AG04450 (cell line): ENCODE data around the gene TMPRSS9. TPM values are rescaled to one million over a fixed set of nuclear protein-coding genes. Genes with fewer than 3 reads are reported as not detected.

Experiments
- CTCF ChIA-PET: fragments of 300-600, 350-600 bp; formaldehyde crosslinking; extraction: SDS; loops from one replicate; lab custom pipeline; 2022; ENCODE audit warnings: antibody characterized with exemption, inconsistent platforms; lab: Charles Lee
- POLR2A ChIA-PET: fragments of 350-600 bp; formaldehyde crosslinking; extraction: SDS; loops from one replicate; lab custom pipeline; 2021; ENCODE audit warnings: antibody characterized with exemption, inconsistent platforms; lab: Yijun Ruan, JAX
- DNase-seq: peaks from one replicate; pipeline ENCODE4 v3.0.0-alpha.2; 2011; ENCODE audit warnings: low read depth, low spot score
- H3K27ac ChIP-seq: one replicate; pipeline ENCODE4 v1.5.1; 2012; ENCODE audit warnings: low read depth, low read length, control low read depth
- H3K27me3 ChIP-seq: one replicate; pipeline ENCODE4 v1.6.0; 2012; ENCODE audit warnings: low read length; ENCODE audit not compliant: control insufficient read depth, insufficient read depth
- H3K4me3 ChIP-seq: 2 replicates; pipeline ENCODE4 v1.5.1; 2011; ENCODE audit warnings: mild to moderate bottlenecking, low read depth, low read length, control low read depth
- H3K9me3 ChIP-seq: 2 replicates; pipeline ENCODE4 v1.5.1; 2012; ENCODE audit warnings: low read length; ENCODE audit not compliant: control insufficient read depth, insufficient read depth
- polyA plus RNA-seq: library from polyadenylated mRNA; depleted of rRNA; stranded (reverse); fragments of >200 nt; gene quantifications from 2 replicates; pipeline ENCODE4 v1.2.3, GENCODE V29; 2011
- TF ChIP-seq, protein P1 (sequence below): IDR thresholded peaks from 2 replicates; pipeline ENCODE4 v1.5.1; 2011; ENCODE audit warnings: low read depth, low read length, control low read depth, inconsistent platforms

Gene TMPRSS9
- polyA plus RNA-seq, 1 experiment, result not detected

DNA sequence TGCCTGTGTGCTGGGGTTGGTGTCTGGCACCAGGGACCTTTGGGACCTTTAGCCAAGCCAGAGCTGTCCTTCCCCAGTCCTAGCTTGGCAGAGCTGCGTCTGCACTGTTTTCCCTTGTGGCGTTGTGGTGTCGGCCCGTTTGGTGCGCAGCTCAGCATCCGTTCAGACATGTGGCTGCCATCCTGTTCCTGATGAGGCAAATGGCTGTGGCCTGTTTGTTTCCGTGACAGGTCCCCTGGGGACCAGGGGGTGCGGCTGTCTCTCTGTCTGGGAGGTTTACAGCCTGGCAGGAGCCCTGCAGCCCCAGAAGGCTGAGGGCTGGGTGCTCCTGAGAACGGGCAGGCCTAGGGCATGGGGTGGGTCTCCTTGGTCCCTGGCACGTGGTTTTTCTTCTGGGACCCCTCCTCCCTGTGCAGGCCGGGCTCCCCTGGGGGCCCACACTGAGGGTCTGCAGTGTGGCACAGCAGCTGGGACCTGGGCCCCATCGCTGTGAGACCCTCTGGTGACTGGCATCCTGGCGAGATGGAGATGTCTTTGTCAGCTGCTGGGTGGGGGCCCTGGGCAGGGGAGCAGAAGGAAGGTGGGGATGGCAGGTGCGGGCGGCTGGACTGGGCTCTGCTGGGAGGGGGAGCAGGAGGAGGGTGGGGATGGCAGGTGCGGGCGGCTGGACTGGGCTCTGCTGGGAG lies 27.6 kb upstream of the TMPRSS9 start:
- POLR2A ChIA-PET, result no interaction called here

DNA sequence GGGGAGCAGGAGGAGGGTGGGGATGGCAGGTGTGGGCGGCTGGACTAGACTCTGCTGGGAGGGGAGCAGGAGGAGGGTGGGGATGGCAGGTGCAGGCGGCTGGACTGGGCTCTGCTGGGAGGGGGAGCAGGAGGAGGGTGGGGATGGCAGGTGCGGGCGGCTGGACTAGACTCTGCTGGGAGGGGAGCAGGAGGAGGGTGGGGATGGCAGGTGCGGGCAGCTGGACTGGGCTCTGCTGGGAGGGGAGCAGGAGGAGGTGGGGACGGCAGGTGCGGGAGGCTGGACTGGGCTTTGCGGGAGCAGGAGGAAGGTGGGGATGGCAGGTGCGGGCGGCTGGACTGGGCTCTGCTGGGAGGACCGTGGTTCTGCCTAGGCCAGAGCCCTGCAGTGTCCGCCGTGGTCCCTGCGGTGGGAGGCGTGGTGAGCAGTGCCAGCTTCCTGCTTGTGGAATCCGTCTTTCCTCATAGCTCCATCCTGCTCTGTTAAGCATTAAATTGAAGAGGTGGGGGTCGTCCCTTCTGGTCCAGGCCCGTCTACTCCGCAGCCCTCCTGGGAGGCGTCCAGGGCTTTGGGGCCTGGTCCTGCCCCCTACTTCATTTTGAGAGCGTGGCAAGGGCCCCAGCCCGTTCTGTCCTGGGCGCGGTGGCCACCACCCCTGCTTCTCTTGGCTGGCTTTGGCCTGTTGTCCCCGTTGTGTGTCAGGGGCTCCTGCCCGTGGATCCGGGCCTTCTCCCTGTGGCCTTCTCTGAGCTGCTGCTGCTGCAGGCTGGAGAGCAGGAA lies 26.8 kb upstream of the TMPRSS9 start:
- Histone ChIP-seq H3K27me3 (no peaks in the 10 kb centered on the region), H3K9me3 (peaks cover 17% of the 10 kb centered on the region), H3K4me3 (no peak overlapping the region), H3K27ac (no peak overlapping the region)
- no peak for DNase-seq
- CTCF ChIA-PET, result interaction anchor here (0.6 kb wide), 1 partner anchor 41 kb away, joined by 3 read pairs; no protein-coding TSS in a partner anchor
- POLR2A ChIA-PET, result no interaction called here
- TF ChIP-seq, protein P1, sequence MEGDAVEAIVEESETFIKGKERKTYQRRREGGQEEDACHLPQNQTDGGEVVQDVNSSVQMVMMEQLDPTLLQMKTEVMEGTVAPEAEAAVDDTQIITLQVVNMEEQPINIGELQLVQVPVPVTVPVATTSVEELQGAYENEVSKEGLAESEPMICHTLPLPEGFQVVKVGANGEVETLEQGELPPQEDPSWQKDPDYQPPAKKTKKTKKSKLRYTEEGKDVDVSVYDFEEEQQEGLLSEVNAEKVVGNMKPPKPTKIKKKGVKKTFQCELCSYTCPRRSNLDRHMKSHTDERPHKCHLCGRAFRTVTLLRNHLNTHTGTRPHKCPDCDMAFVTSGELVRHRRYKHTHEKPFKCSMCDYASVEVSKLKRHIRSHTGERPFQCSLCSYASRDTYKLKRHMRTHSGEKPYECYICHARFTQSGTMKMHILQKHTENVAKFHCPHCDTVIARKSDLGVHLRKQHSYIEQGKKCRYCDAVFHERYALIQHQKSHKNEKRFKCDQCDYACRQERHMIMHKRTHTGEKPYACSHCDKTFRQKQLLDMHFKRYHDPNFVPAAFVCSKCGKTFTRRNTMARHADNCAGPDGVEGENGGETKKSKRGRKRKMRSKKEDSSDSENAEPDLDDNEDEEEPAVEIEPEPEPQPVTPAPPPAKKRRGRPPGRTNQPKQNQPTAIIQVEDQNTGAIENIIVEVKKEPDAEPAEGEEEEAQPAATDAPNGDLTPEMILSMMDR, result no peak

More for the DNA sequence above, 27.6 kb upstream of the TMPRSS9 start:
- CTCF ChIA-PET, result no interaction called here
- peaks cover 17% of the 10 kb centered on the region for H3K9me3 ChIP-seq
- H3K27me3 ChIP-seq, result no peaks in the 10 kb centered on the region
- H3K27ac ChIP-seq, result no peak overlapping the region
- TF ChIP-seq, protein P1, result no peak
- H3K4me3 ChIP-seq, result no peak overlapping the region
- DNase-seq, result no peak

DNA sequence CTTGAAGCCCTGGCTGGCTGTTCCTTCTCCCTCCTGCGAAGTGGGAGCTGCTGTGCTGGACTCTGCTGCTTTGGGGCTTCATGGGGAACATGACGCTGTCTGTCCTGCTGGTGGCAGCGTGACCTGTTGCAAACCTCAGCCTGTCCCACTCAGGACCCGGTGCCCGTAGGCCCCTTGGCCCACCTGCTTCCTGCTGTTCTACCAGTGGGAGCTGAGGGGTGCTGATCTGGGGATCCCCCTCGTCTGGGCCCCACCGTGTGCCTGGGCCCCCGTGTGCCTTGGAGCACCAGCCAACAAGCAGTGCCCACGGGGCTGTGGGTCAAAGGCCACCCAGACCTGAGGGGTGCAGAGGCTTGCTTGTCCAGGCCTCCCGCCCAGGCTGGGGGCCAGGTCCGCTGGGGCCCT lies 26.3 kb upstream of the TMPRSS9 start:
- CTCF ChIA-PET, result interaction anchor here (0.6 kb wide), 1 partner anchor 40 kb away, joined by 3 read pairs; no protein-coding TSS in a partner anchor
- TF ChIP-seq, protein P1, result no peak
- H3K27me3 ChIP-seq, result no peaks in the 10 kb centered on the region
- POLR2A ChIA-PET, result no interaction called here
- peaks cover 17% of the 10 kb centered on the region for H3K9me3 ChIP-seq
- no peak overlapping the region for H3K27ac ChIP-seq
- DNase-seq, result no peak
- H3K4me3 ChIP-seq, result no peak overlapping the region

DNA sequence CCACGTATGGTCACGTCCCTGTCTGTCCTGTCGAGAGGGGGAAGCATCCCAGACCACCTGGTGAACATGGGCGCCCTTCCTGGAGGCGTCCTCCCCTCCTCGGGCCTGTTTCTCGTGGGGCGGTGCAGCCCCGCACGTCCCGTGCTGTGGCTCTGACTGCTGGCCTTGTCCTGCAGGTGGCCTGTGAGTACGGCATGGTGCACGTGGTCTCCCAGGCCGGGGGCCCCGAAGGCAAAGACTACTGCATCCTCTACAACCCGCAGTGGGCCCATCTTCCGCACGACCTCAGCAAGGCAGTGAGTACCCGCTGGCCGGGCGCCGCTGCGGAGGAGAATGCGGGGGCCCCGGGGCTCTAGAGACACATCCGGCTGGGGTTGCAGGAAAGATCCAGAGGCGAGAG lies 25.6 kb upstream of the TMPRSS9 start:
- POLR2A ChIA-PET, result no interaction called here
- Histone ChIP-seq H3K9me3 (peaks cover 17% of the 10 kb centered on the region), H3K27ac (no peak overlapping the region), H3K27me3 (no peaks in the 10 kb centered on the region), H3K4me3 (no peak overlapping the region)
- no peak for DNase-seq
- TF ChIP-seq, protein P1, result no peak
- CTCF ChIA-PET, result no interaction called here
